Astrocyte (in vitro differentiated cells and primary cell): ENCODE results near the gene PACRG.

Experiments
- EZH2 ChIP-seq: IDR thresholded peaks from 2 replicates; pipeline ENCODE4 v1.6.1; 2012; ENCODE audit warnings: mild to moderate bottlenecking, low read length, inconsistent platforms; ENCODE audit not compliant: insufficient read depth
- TF ChIP-seq, protein P1 (sequence below): IDR thresholded peaks from 2 replicates; pipeline ENCODE4 v1.5.1; 2011; ENCODE audit warnings: low read depth, mild to moderate bottlenecking, inconsistent platforms, low read length, moderate library complexity; ENCODE audit not compliant: insufficient read depth

DNA sequence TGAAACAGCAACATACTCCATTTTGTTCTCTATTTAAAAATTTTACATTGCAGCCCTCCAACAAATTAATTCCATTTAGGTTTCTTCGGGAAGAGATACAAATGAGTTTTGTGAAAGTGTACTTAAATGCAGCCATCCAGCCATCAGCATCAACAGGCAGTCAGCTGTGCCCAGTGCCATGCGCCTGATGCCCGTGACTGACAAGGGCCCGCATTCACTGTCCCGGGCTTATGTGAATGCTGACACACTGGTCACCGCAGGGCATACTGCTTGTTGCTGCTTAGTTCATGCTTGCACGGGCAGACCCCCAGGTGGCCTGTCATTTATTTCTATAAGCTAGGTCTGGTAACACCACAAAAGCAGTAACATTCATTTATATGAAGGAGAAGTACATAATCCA lies 461.8 kb downstream of the PACRG start:
- TF ChIP-seq EZH2: no peak
- TF ChIP-seq, protein P1, sequence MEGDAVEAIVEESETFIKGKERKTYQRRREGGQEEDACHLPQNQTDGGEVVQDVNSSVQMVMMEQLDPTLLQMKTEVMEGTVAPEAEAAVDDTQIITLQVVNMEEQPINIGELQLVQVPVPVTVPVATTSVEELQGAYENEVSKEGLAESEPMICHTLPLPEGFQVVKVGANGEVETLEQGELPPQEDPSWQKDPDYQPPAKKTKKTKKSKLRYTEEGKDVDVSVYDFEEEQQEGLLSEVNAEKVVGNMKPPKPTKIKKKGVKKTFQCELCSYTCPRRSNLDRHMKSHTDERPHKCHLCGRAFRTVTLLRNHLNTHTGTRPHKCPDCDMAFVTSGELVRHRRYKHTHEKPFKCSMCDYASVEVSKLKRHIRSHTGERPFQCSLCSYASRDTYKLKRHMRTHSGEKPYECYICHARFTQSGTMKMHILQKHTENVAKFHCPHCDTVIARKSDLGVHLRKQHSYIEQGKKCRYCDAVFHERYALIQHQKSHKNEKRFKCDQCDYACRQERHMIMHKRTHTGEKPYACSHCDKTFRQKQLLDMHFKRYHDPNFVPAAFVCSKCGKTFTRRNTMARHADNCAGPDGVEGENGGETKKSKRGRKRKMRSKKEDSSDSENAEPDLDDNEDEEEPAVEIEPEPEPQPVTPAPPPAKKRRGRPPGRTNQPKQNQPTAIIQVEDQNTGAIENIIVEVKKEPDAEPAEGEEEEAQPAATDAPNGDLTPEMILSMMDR: no peak
